Measurements from ENCODE around the gene SGMS1.

- TF ChIP-seq CTCF (IDR thresholded peaks at IDR 0.05) (no peak), POLR2AphosphoS5 (IDR thresholded peaks at IDR 0.05) (no peak)
Measured at GRCh38 chr10:50417486-50417885, 206.3 kb downstream of the SGMS1 start.
